ENCODE data around the gene THAP5. TPM values are rescaled to one million over a fixed set of nuclear protein-coding genes. Genes with fewer than 3 reads are reported as not detected.
A peak's percentile ranks its signal among the peaks of the same experiment; 100 is the strongest.

THAP5 gene, protein sequence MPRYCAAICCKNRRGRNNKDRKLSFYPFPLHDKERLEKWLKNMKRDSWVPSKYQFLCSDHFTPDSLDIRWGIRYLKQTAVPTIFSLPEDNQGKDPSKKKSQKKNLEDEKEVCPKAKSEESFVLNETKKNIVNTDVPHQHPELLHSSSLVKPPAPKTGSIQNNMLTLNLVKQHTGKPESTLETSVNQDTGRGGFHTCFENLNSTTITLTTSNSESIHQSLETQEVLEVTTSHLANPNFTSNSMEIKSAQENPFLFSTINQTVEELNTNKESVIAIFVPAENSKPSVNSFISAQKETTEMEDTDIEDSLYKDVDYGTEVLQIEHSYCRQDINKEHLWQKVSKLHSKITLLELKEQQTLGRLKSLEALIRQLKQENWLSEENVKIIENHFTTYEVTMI
- total RNA-seq (10 to 100 TPM; 21.0 to 54.7 (median 30.8) TPM), polyA plus RNA-seq (10 to 100 TPM; 23.1 to 28.7 TPM), total RNA-seq (20.6 reads per million, percentile 51 among the genes with 10 or more reads in this experiment)

DNA sequence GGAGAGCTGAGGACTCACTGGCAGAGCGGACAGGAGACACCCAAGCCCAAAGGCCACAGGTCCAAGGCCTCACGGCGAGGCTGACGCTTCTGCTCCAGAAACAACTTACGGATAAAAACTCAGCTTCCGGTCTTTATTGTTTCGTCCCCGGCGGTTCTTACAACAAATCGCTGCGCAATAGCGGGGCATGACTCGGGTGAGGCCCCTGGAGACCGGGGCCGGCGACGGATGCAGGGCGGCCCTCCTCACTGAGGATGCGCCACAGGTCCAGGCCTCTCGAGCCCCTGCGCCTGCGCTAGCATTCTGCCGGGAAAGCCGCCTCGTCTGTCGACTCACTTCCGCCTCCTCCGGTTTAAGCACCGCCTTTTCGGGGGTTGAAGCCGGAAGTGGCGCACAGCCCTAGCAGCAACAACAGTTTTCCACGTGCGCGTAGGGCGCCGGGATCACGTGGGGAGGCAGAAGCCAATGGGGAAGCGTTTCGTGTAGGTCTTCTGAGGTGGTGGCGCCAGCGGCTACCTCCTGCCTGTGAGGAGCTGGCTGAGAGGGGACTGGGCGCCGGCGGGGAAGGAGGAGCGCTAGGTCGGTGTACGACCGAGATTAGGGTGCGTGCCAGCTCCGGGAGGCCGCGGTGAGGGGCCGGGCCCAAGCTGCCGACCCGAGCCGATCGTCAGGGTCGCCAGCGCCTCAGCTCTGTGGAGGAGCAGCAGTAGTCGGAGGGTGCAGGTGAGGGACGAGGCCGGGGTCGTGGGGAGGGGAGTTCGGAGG, at the start of gene THAP5, which contains the start of gene DNAJB9:
Gene THAP5 (minus strand): TSS at position 326 of the 765 bp plus-strand sequence. CDS start 137 bp downstream, at position 189.
Gene DNAJB9 (plus strand): TSS at position 494 of the 765 bp plus-strand sequence. CDS start 1,853 bp downstream, outside the sequence.
- peaks cover 0 to 3% (median 0%) of the 10 kb centered on the region in 5 donors for H3K27me3 Mint-ChIP-seq
- H3K9me3 ChIP-seq (ENCODE audit: control insufficient read depth in 2 of 3, low read length in 3 of 3) = no peaks in the 10 kb centered on the region
- peak; percentile 94 to 100 (median 100) for DNase-seq
- H3K36me3 Mint-ChIP-seq = peaks cover 6 to 51% (median 36%) of the 10 kb centered on the region in 5 donors
- ATAC-seq = peak; percentile 94
- ChIA-PET POLR2A (interaction anchor here (0.6 to 4.2 kb wide), 14 partner anchors 15 to 1401 kb away, joined by 3 to 95 read pairs (median 4); partner anchors contain the start of genes CBLL1, DLD, HBP1 and PNPLA8), CTCF (interaction anchor here (1.4 kb wide), 1 partner anchor 44 kb away, joined by 3 read pairs; no protein-coding TSS in a partner anchor)
- H3K27ac Mint-ChIP-seq = peak within 1 kb of the TSS; percentile 98 to 100 (median 100)
- peak within 1 kb of the TSS; percentile 93 to 99 (median 98) for H3K4me3 Mint-ChIP-seq
- intact Hi-C loops (cut with micrococcal nuclease) = loop anchor here (1.0 to 2.0 kb wide), 7 partner anchors 43 to 1704 kb away; partner anchors contain the start of genes DLD (in 2 of the 2), PNPLA8 (in 2 of the 2), HBP1 (in 1 of the 2) and PIK3CG (in 1 of the 2)
- H3K27me3 ChIP-seq (ENCODE audit: control insufficient read depth in 2 of 2, insufficient read depth in 2 of 2, low read length in 2 of 2) = no peaks in the 10 kb centered on the region
- peaks cover 21 to 34% of the 10 kb centered on the region in 2 donors for H3K4me1 ChIP-seq (ENCODE audit: control insufficient read depth in 2 of 2, insufficient read depth in 2 of 2, low read length in 2 of 2)
- H3K4me3 ChIP-seq (ENCODE audit: low read length) = peak within 1 kb of the TSS; percentile 86
- H3K36me3 ChIP-seq (ENCODE audit: control insufficient read depth in 2 of 3, insufficient read depth in 3 of 3, low read length in 3 of 3) = peaks cover 0 to 17% (median 13%) of the 10 kb centered on the region in 3 experiments
- H3K27ac ChIP-seq (ENCODE audit: low read depth, low read length) = peak within 1 kb of the TSS; percentile 98
- H3K9me3 Mint-ChIP-seq = peaks cover 0 to 11% (median 4%) of the 10 kb centered on the region in 11 donors
- peaks cover 18 to 81% (median 68%) of the 10 kb centered on the region in 7 donors for H3K4me1 Mint-ChIP-seq

DNA sequence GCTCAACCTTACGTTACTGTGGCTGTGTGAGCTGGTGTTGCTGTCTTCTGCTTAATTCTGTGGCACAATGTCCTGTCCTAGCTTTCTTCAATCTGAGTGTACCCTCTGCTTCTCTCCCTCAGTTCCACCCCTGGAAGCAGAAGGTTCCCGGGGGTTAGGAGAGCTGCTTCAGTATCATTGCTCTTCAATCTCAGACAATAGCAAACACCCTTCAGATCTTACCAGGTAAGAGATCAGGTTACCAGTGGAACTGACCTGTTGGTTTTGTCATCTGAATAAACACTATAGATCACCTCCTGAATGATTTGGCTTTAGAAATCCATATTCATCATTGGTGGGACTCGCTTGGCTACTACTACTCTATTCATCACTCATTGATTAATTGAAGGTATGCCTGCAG, 48.5 kb upstream of the THAP5 start:
- Mint-ChIP-seq H3K4me3 (no peak overlapping the region), H3K36me3 (no peaks in the 10 kb centered on the region), H3K27ac (no peak overlapping the region), H3K27me3 (peaks cover 0 to 15% (median 9%) of the 10 kb centered on the region in 5 donors), H3K4me1 (no peaks in the 10 kb centered on the region), H3K9me3 (peaks cover 0 to 2% (median 0%) of the 10 kb centered on the region in 11 donors)
- POLR2A ChIA-PET = no interaction called here
- CTCF ChIA-PET = no interaction called here
- intact Hi-C loops (cut with micrococcal nuclease) = no loop called here
- Histone ChIP-seq H3K36me3 (ENCODE audit: control insufficient read depth in 2 of 3, insufficient read depth in 3 of 3, low read length in 3 of 3) (no peaks in the 10 kb centered on the region), H3K27me3 (ENCODE audit: control insufficient read depth in 2 of 2, insufficient read depth in 2 of 2, low read length in 2 of 2) (no peaks in the 10 kb centered on the region), H3K4me3 (ENCODE audit: low read length) (no peak overlapping the region), H3K9me3 (ENCODE audit: control insufficient read depth in 2 of 3, low read length in 3 of 3) (no peaks in the 10 kb centered on the region), H3K4me1 (ENCODE audit: control insufficient read depth in 2 of 2, insufficient read depth in 2 of 2, low read length in 2 of 2) (no peaks in the 10 kb centered on the region), H3K27ac (ENCODE audit: low read depth, low read length) (no peak overlapping the region)
- ATAC-seq = no peak
- DNase-seq = no peak

DNA sequence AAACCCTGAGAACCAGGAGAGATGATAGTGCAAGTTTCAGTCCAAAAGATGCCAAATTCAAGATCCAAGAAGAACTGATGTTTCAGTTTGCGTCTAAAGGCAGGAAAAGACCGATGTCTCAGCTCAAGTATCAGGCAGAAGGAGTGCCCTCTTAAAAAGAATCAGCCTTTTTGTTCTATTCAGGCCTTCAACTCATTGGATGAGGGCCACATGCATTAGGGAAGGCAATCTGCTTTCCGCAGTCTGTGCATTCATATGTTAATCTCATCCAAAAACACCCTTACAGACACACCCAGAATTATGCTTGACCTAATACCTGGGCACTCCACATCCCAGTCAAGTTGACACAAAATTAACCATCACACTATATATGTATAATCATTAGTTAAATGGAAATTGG, 45.4 kb upstream of the THAP5 start:
- H3K36me3 Mint-ChIP-seq = no peaks in the 10 kb centered on the region
- no peak for ATAC-seq
- H3K27me3 Mint-ChIP-seq = peaks cover 0 to 20% (median 0%) of the 10 kb centered on the region in 5 donors
- ChIA-PET POLR2A (no interaction called here), CTCF (no interaction called here)
- intact Hi-C loops (cut with micrococcal nuclease) = loop anchor here in 1 of 2 donors (5.0 kb wide), 1 partner anchor 1982 kb away; no protein-coding TSS in a partner anchor
- no peaks in the 10 kb centered on the region for H3K9me3 Mint-ChIP-seq
- Histone ChIP-seq H3K4me1 (ENCODE audit: control insufficient read depth in 2 of 2, insufficient read depth in 2 of 2, low read length in 2 of 2) (no peaks in the 10 kb centered on the region), H3K4me3 (ENCODE audit: low read length) (no peak overlapping the region), H3K27me3 (ENCODE audit: control insufficient read depth in 2 of 2, insufficient read depth in 2 of 2, low read length in 2 of 2) (no peaks in the 10 kb centered on the region), H3K9me3 (ENCODE audit: control insufficient read depth in 2 of 3, low read length in 3 of 3) (no peaks in the 10 kb centered on the region), H3K36me3 (ENCODE audit: control insufficient read depth in 2 of 3, insufficient read depth in 3 of 3, low read length in 3 of 3) (no peaks in the 10 kb centered on the region), H3K27ac (ENCODE audit: low read depth, low read length) (no peak overlapping the region)
- no peak for DNase-seq
- no peak overlapping the region for H3K4me3 Mint-ChIP-seq
- no peak overlapping the region for H3K27ac Mint-ChIP-seq
- H3K4me1 Mint-ChIP-seq = no peaks in the 10 kb centered on the region

DNA sequence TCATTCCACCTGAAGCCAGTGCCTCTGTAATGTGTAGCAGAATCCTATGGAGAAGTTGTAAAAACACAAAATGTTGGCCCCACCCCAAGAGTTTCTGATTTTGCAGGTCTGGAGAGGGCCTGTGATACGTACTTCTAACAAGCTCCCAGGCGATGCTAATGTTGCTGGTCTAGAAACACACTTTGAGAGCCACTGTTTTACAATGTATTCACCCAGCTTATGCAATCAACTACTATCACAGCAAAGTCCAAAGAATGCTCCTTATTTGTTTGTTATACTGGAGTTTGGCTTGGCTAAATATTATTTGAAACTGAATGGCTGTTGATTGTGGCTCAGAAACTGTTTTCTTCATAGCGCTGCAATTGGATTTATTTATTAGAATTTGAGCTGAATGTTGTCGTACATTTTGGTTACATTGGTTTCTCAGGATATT, 44.5 kb upstream of the THAP5 start:
- Histone ChIP-seq H3K4me3 (ENCODE audit: low read length) (no peak overlapping the region), H3K4me1 (ENCODE audit: control insufficient read depth in 2 of 2, insufficient read depth in 2 of 2, low read length in 2 of 2) (no peaks in the 10 kb centered on the region), H3K9me3 (ENCODE audit: control insufficient read depth in 2 of 3, low read length in 3 of 3) (no peaks in the 10 kb centered on the region), H3K27me3 (ENCODE audit: control insufficient read depth in 2 of 2, insufficient read depth in 2 of 2, low read length in 2 of 2) (no peaks in the 10 kb centered on the region), H3K27ac (ENCODE audit: low read depth, low read length) (no peak overlapping the region), H3K36me3 (ENCODE audit: control insufficient read depth in 2 of 3, insufficient read depth in 3 of 3, low read length in 3 of 3) (no peaks in the 10 kb centered on the region)
- intact Hi-C loops (cut with micrococcal nuclease) = loop anchor here in 1 of 2 donors (2.0 to 5.0 kb wide), 2 partner anchors 433 to 1983 kb away; no protein-coding TSS in a partner anchor
- ChIA-PET CTCF (no interaction called here), POLR2A (no interaction called here)
- Mint-ChIP-seq H3K4me1 (no peaks in the 10 kb centered on the region), H3K4me3 (no peak overlapping the region), H3K36me3 (no peaks in the 10 kb centered on the region), H3K9me3 (no peaks in the 10 kb centered on the region), H3K27me3 (peaks cover 0 to 20% (median 0%) of the 10 kb centered on the region in 5 donors), H3K27ac (no peak overlapping the region)
- no peak for DNase-seq
- no peak for ATAC-seq

DNA sequence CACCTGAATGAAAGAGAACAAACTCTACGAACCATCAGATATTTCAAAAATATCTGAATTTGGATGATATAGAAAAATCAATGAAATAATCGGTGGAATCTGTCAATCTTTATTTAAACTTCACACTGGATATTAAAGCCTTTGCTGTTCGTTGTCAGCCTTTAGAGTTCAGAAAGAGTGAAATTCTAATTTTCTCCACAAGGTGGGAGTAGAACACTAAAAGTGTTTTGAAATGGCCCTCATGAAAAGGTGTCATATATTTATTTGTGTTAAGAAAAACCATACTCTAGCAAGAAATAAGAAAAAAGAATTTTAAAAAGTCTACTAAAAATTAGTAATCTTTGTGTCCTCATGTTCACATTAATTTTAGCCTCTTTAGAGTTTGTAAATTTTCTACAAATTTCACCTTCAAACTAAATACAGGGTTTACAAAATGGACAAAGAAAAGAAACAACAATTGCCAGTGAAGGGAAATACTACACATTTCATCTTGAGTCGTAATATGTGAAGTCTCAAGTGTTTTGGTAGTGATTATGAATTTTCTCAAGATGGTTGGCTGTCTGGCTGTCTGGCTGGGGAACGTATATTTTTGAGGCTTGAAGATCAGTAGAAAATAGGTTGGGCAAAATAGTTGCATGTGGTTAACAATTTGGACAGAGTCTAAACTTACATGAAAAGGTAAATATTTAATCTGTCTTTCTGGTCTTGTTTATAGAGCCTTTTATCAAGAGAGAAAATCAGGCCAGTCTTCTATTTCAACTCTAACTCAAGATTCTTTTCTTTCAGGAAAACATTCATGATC, 43.8 kb upstream of the THAP5 start:
- DNase-seq (peak in 6 of 9 donors; percentile 4 to 51 (median 42)), ATAC-seq (peak; percentile 56)
- H3K4me1 ChIP-seq (ENCODE audit: control insufficient read depth in 2 of 2, insufficient read depth in 2 of 2, low read length in 2 of 2) = no peaks in the 10 kb centered on the region
- H3K27me3 Mint-ChIP-seq = peaks cover 0 to 19% (median 0%) of the 10 kb centered on the region in 5 donors
- ChIA-PET CTCF (no interaction called here), POLR2A (no interaction called here)
- no peaks in the 10 kb centered on the region for H3K36me3 Mint-ChIP-seq
- peak overlapping the region in 1 of 9 donors; percentile 25 for H3K27ac Mint-ChIP-seq
- H3K27ac ChIP-seq (ENCODE audit: low read depth, low read length) = no peak overlapping the region
- no peak overlapping the region for H3K4me3 Mint-ChIP-seq
- H3K9me3 ChIP-seq (ENCODE audit: control insufficient read depth in 2 of 3, low read length in 3 of 3) = no peaks in the 10 kb centered on the region
- H3K9me3 Mint-ChIP-seq = no peaks in the 10 kb centered on the region
- intact Hi-C loops (cut with micrococcal nuclease) = loop anchor here in 1 of 2 donors (2.0 to 5.0 kb wide), 2 partner anchors 433 to 1984 kb away; no protein-coding TSS in a partner anchor
- H3K4me3 ChIP-seq (ENCODE audit: low read length) = no peak overlapping the region
- no peaks in the 10 kb centered on the region for H3K27me3 ChIP-seq (ENCODE audit: control insufficient read depth in 2 of 2, insufficient read depth in 2 of 2, low read length in 2 of 2)
- no peaks in the 10 kb centered on the region for H3K4me1 Mint-ChIP-seq
- no peaks in the 10 kb centered on the region for H3K36me3 ChIP-seq (ENCODE audit: control insufficient read depth in 2 of 3, insufficient read depth in 3 of 3, low read length in 3 of 3)

DNA sequence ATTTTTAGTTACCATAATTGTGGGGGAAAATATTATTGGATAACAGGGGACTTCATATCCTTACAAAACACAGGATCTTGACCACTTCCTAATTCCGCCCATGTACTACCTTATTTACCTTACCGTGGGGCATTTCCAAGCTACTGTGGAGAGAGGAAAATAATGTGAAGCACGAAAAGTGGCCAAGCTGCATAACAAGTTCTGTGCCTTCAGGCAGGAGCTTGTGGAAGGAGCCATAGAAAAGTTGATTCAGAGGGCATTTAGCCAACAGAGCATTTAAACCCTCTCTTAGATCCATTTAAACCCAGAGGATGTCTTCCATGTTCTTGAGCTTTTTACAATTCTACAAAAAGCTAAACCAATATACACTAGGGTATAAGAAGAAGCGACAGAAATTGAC, 41.8 kb upstream of the THAP5 start:
- no peak for DNase-seq
- H3K36me3 Mint-ChIP-seq = no peaks in the 10 kb centered on the region
- no peak overlapping the region for H3K27ac Mint-ChIP-seq
- H3K36me3 ChIP-seq (ENCODE audit: control insufficient read depth in 2 of 3, insufficient read depth in 3 of 3, low read length in 3 of 3) = no peaks in the 10 kb centered on the region
- H3K4me3 Mint-ChIP-seq = no peak overlapping the region
- H3K27me3 Mint-ChIP-seq = peaks cover 0 to 17% (median 0%) of the 10 kb centered on the region in 5 donors
- H3K4me1 ChIP-seq (ENCODE audit: control insufficient read depth in 2 of 2, insufficient read depth in 2 of 2, low read length in 2 of 2) = no peaks in the 10 kb centered on the region
- no peaks in the 10 kb centered on the region for H3K9me3 Mint-ChIP-seq
- CTCF ChIA-PET = no interaction called here
- POLR2A ChIA-PET = no interaction called here
- no peaks in the 10 kb centered on the region for H3K4me1 Mint-ChIP-seq
- no peak overlapping the region for H3K4me3 ChIP-seq (ENCODE audit: low read length)
- no peaks in the 10 kb centered on the region for H3K27me3 ChIP-seq (ENCODE audit: control insufficient read depth in 2 of 2, insufficient read depth in 2 of 2, low read length in 2 of 2)
- no peak for ATAC-seq
- H3K9me3 ChIP-seq (ENCODE audit: control insufficient read depth in 2 of 3, low read length in 3 of 3) = no peaks in the 10 kb centered on the region
- no peak overlapping the region for H3K27ac ChIP-seq (ENCODE audit: low read depth, low read length)
- intact Hi-C loops (cut with micrococcal nuclease) = loop anchor here in 1 of 2 donors (5.0 kb wide), 1 partner anchor 1986 kb away; no protein-coding TSS in a partner anchor

Data from naive thymus-derived CD4-positive, alpha-beta T cell (primary cell).